ENCODE results near the gene CELF2.

CELF2 gene

DNA sequence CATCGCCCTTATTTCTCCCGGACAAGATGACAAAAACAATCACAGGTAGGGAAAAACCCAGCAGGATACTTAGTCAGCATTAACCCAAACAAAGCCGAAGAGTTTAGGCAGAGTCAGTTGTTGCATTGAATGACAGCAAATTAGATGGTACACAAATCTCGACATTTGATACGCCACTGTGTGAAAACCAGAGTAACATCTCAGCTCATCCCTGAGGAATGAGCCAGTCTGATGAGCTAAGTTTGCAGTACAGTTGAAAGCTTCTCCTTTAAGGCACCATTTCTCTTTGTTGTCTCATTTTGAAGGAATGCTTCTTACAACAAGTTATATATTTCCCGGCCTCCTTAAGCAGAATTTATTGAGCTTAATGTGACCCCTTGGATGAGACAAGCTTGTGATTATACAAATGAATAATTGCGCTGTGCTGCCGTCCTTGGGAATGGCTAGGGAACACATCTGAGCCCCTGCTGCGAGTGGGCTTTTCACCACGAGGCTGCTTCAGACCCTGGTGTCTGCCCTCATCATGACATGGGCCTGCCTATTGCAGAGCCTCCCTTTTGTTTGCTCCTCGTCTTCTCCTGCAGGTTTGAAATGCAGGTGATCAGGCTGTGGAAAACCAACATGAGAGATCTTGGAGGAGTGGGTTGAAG lies 137.3 kb downstream of the CELF2 start:
- TF ChIP-seq POLR2A (IDR thresholded peaks at IDR 0.05; ENCODE audit: low read depth, low read length): no peak

GRCh38 chr10:11156480-11156879 lies 138.8 kb downstream of the CELF2 start:
- TF ChIP-seq POLR2A (IDR thresholded peaks at IDR 0.05; ENCODE audit: low read depth, low read length): no peak
- FAIRE-seq (no peak), DNase-seq (ENCODE audit: insufficient read length, low spot score) (no peak)

More for the DNA sequence above, 137.3 kb downstream of the CELF2 start:
- FAIRE-seq (no peak), DNase-seq (ENCODE audit: insufficient read length, low spot score) (no peak)

DNA sequence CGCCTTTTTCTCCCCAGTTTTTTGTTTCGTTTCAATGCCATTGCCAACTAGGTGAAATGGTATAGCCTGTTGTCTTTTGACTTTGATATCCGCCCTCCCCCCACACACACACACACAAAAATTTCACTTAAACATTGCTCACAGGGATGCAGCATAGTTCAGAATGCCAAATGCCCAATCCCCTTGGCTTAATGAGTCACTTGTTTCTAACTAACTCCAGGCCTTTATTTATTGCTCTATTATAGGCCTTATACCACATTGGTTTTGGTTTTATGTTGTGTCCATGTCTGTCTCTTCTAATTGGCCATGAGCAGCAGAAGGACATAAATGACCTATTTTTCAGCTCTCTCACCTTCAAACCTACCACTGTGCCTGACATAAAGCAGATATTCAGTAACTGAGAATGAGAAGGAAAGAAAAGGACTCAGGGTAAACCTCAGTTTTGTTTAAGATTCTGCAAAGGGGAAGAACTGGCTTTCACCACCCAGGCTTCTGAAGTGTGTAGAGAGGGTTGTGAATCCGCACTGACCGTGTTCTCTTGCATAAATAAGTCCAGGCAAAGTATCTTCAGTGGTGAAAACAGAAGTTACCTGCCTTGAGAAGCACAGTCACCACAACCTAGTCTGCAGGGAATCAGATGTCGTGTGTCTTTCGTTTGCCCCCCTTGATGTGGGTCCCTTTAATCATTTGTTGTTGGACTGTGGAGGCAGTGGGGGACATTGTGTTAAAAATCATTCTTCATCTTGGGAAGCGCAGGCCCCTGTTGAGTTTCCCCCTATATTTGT lies 139.8 kb downstream of the CELF2 start:
- FAIRE-seq: no peak

DNA sequence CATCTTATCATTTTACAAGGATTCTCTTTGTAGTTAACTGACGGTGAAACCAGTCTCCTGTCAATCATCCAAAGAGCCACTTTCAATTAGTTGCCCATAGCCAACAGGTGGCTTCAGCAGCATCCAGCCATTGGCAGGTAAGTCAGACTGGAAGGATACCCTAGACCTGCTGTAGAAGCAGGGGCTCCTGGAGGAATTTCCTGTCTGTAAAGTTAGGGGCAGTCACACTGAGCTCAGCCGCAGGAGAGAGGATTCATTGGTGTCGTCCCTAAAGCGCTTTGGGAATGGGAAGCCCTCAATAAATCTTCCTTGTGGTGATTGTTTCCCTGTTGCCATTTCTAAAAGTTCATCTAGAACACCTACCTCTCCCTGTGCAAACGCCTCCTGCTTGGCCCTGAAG lies 140.4 kb downstream of the CELF2 start:
- no peak for FAIRE-seq
- no peak for TF ChIP-seq POLR2A (IDR thresholded peaks at IDR 0.05; ENCODE audit: low read depth, low read length)
- DNase-seq (ENCODE audit: insufficient read length, low spot score): no peak

More for the DNA sequence above, 139.8 kb downstream of the CELF2 start:
- no peak for DNase-seq (ENCODE audit: insufficient read length, low spot score)
- no peak for TF ChIP-seq POLR2A (IDR thresholded peaks at IDR 0.05; ENCODE audit: low read depth, low read length)

DNA sequence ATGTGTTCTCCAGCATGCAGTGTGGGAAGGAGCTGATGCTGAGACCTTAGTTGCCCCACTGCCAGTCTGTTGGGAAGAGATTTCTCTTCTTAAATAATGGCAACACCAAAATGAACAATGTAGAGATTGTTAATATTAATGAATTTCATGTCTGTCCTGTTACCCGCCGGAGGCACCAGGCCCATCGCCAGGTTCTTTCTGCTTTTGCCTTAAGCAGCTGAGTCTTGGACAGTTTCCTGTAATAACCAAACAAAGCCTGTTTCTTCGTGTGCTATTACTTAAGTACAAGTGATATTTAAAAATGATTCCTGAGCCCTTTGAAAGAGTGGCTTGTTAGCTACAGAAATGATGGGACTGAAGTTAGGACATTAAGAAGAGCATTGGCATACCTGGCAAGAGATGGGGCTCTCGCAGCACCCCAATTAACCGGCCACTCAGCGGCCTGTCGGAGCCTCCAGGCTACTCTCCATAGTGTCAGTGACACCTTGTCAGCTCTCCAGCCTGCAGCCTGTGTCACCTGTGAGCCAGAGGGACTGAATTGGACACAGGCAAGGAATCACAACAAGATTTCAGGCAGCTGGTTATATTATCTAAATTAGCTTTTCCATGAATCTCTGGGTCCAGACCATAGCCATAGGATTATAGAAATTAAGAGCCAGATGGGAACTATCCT lies 142.0 kb downstream of the CELF2 start:
- FAIRE-seq (no peak), DNase-seq (ENCODE audit: insufficient read length, low spot score) (no peak)
- no peak for TF ChIP-seq POLR2A (IDR thresholded peaks at IDR 0.05; ENCODE audit: low read depth, low read length)

DNA sequence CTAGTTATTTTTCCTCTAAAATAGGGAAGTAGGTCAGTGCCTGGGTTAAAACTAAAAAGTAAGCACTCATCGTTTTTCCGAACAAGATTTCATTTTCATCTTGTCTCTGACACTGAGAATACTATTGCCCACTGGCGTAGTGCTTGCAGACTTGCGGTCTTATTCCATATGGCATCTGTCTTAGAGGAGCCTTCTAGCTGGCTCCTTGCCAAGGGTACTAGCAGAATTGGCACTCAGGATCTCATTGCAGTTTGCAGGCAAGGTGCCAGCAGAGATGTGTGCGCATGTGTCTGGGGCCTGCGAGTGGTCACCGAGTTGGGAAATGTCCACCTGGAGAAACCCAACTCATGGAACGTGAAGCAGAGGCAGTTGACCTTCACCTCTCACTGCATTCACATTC lies 143.4 kb downstream of the CELF2 start:
- no peak for TF ChIP-seq POLR2A (IDR thresholded peaks at IDR 0.05; ENCODE audit: low read depth, low read length)
- FAIRE-seq (no peak), DNase-seq (ENCODE audit: insufficient read length, low spot score) (no peak)

DNA sequence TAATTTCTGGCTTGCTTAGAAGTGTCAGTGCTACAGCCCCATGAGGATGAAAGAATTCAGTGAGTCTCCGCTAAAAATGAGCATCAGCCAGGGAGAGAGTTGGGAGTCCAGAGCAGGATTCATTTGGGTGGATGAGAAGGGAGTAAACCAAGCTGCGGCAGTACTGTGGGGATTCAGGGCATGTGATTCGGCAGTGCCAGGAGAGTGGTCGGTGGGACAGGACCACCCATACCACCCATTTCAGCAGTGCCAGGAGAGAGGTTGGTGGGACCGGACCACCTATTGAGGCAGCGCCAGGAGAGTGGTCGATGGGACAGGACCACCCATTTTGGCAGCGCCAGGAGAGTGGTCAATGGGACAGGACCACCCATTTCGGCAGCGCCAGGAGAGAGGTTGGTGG lies 144.2 kb downstream of the CELF2 start:
- no peak for TF ChIP-seq POLR2A (IDR thresholded peaks at IDR 0.05; ENCODE audit: low read depth, low read length)
- DNase-seq (ENCODE audit: insufficient read length, low spot score): no peak
- FAIRE-seq: no peak

DNA sequence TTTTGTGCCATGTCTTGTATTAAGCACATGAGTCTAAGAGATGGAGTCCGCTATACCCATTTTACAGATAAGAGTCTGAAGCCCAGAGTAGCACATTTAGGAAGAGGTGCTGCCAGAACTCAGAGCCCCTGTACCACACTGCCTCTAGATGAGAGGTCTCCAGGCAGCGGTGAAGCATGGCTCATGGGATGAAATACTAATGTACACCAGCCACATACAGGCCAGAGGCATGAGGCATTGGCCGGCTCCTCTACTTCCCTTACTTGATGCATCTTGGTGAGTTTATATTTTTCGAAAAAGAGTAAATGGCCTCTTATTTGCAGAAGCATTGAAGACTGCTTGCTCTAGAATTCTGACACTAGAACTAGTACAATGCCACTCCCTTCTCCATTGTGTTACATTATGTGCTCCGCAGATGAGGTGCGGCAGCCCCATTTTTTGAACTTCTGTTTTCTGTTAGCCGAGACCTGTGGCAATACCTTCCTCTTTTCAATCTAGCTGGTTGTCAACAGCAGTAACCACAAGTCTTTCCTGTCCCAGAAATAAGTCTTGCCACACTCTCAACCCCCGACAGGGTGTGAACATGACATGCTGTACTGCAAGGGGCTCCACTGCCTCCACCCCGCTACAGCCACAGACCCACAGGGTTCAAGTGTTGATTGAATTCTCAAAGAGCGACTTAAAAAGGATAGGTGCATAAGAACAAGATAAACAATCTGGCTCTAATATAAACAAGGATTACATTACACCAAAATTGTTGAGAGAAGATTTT lies 145.3 kb downstream of the CELF2 start:
- no peak for TF ChIP-seq POLR2A (IDR thresholded peaks at IDR 0.05; ENCODE audit: low read depth, low read length)
- FAIRE-seq: no peak

DNA sequence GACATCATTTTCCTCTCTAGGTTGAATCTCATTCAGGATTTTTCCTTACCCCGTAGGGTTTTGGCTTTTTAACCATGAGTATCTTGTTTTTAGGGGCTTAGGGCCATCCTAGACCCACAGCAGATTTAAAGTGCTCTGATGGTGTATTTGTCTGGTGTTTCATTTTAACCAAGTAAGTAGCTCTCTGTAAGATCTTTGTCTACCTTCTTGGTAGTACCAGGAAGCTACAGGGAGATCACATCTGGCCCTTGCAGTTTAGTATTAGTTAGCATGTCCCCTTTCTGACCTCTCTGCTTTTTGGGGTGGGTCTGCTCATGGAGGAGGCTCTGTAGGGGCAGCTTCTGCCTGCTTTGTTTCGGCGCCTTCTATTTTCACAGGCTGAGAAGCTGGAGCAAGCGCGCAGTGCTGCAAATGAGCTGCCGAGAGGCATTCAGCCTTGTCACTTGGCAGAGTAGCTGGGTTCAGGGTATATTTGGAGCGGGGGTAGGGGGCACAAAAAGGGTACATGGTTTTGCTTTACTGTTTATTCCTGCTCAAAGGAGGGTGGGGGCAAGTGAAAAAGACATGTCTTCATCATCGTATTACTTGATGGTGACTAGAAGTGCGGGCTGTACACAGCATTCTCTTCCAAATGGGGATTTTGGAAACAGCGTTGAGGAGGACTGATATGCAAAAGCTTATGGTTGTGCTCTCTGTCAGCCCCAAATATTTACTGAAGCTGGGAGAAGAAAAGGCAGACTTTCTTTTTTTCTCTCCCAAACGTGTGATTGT lies 146.3 kb downstream of the CELF2 start:
- DNase-seq (ENCODE audit: insufficient read length, low spot score) (no peak), FAIRE-seq (no peak)
- no peak for TF ChIP-seq POLR2A (IDR thresholded peaks at IDR 0.05; ENCODE audit: low read depth, low read length)

More for the DNA sequence above, 145.3 kb downstream of the CELF2 start:
- DNase-seq (ENCODE audit: insufficient read length, low spot score): no peak

DNA sequence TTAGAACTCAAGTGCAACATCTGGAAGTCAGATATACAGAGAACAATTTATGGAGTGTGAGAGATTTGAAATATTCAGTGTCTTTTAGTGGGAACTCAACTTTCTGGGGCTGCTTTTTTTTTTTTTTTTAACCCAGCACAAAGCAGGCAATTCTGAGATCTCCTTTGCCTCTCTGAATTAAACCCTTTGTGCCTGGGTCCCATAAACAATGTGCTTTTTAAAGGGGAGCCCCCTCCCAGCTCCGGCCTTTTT lies 146.8 kb downstream of the CELF2 start:
- DNase-seq (ENCODE audit: insufficient read length, low spot score) (no peak), FAIRE-seq (no peak)
- no peak for TF ChIP-seq POLR2A (IDR thresholded peaks at IDR 0.05; ENCODE audit: low read depth, low read length)

- TF ChIP-seq POLR2A (IDR thresholded peaks at IDR 0.05; ENCODE audit: low read depth, low read length): no peak
- DNase-seq (ENCODE audit: insufficient read length, low spot score): peak; percentile 6
- no peak for FAIRE-seq
Measured at GRCh38 chr10:11164803-11165590, 147.3 kb downstream of the CELF2 start.

- DNase-seq (ENCODE audit: insufficient read length, low spot score) (peak; percentile 15), FAIRE-seq (no peak)
- no peak for TF ChIP-seq POLR2A (IDR thresholded peaks at IDR 0.05; ENCODE audit: low read depth, low read length)
Measured at GRCh38 chr10:11165591-11166543, 148.2 kb downstream of the CELF2 start.

Measured in H54 (cell line).